Activated CD4-positive, alpha-beta T cell treated with anti-CD3 and anti-CD28 coated beads for 36 hours (primary cell): ENCODE results near the gene TMEM127. TPM values are rescaled to one million over a fixed set of nuclear protein-coding genes. Genes with fewer than 3 reads are reported as not detected.

Experiments used
- ATAC-seq: fragments of 200-7000 bp; cut with Tn5 transposase; one replicate; pipeline ENCODE4 v1.10.0; 2021; ENCODE audit warnings: mild to moderate bottlenecking, moderate library complexity
- CTCF ChIA-PET: fragments of 350-600 bp; sonication (Branson Sonifier 250); formaldehyde crosslinking; loops from one replicate; lab custom pipeline; 2021; ENCODE audit warnings: antibody characterized with exemption; lab: Charles Lee
- POLR2A ChIA-PET: fragments of 350-600 bp; sonication (Branson Sonifier 250); formaldehyde crosslinking; loops from one replicate; lab custom pipeline; 2021; ENCODE audit warnings: antibody characterized with exemption, inconsistent platforms; lab: Charles Lee
- DNase-seq: peaks from one replicate; pipeline ENCODE4 v3.0.0-alpha.2; 2020
- H3K27ac Mint-ChIP-seq: one replicate; pipeline ENCODE4 v1.8.0; 2021; ENCODE audit warnings: mixed read lengths
- H3K27me3 Mint-ChIP-seq: one replicate; pipeline ENCODE4 v1.8.0; 2021; ENCODE audit warnings: mixed read lengths
- H3K36me3 Mint-ChIP-seq: one replicate; pipeline ENCODE4 v1.8.0; 2021; ENCODE audit warnings: low read depth, mixed read lengths
- H3K4me1 Mint-ChIP-seq: one replicate; pipeline ENCODE4 v1.8.0; 2021; ENCODE audit warnings: mixed read lengths
- H3K4me3 Mint-ChIP-seq: one replicate; pipeline ENCODE4 v1.8.0; 2021; ENCODE audit warnings: mild to moderate bottlenecking, moderate library complexity, mixed read lengths
- H3K9me3 Mint-ChIP-seq: one replicate; pipeline ENCODE4 v1.8.0; 2021; ENCODE audit warnings: low read depth, mixed read lengths
- intact Hi-C, 2 experiments: fragments of 100-400 bp; cut with DNase I in 1 of 2; cut with micrococcal nuclease in 1 of 2; formaldehyde crosslinking; loops; one replicate each; pipeline versions ENCODE4 v1.14.2 to v1.15.1; 2022 to 2024; cut with DNase I, micrococcal nuclease
- total RNA-seq, 2 experiments: library from RNA; stranded (reverse); gene quantifications; one replicate each; pipeline ENCODE4 v1.2.3, GENCODE V29; 2021

The TMEM127 gene
- total RNA-seq, 2 experiments from 2014 or later: 16.6 to 17.9 TPM

GRCh38 chr2:96241900-96242611 lies 23.7 kb downstream of the TMEM127 start:
- H3K4me3 Mint-ChIP-seq: peak overlapping the region; percentile 13
- POLR2A ChIA-PET: interaction anchor here (0.7 to 1.1 kb wide), 2 partner anchors 14 to 25 kb away, joined by 3 to 4 read pairs; no protein-coding TSS in a partner anchor
- no peaks in the 10 kb centered on the region for H3K27me3 Mint-ChIP-seq
- peaks cover 45% of the 10 kb centered on the region for H3K4me1 Mint-ChIP-seq
- intact Hi-C loops: loop anchor here in 1 of 2 experiments (1.0 kb wide), 3 partner anchors 24 to 98 kb away; partner anchors contain the start of genes CIAO1 and STARD7
- ATAC-seq (peak; percentile 94), DNase-seq (peak; percentile 78)
- H3K27ac Mint-ChIP-seq: peak overlapping the region; percentile 91
- CTCF ChIA-PET: interaction anchor here (0.8 to 1.8 kb wide), 8 partner anchors 14 to 241 kb away, joined by 3 to 8 read pairs (median 4); partner anchors contain the start of gene STARD7
- H3K36me3 Mint-ChIP-seq: peaks cover 7% of the 10 kb centered on the region
- H3K9me3 Mint-ChIP-seq: no peaks in the 10 kb centered on the region

- Mint-ChIP-seq H3K27me3 (no peaks in the 10 kb centered on the region), H3K36me3 (peaks cover 7% of the 10 kb centered on the region), H3K4me1 (peaks cover 38% of the 10 kb centered on the region), H3K27ac (peak overlapping the region; percentile 91), H3K9me3 (no peaks in the 10 kb centered on the region), H3K4me3 (no peak overlapping the region)
- CTCF ChIA-PET: interaction anchor here (0.5 to 1.8 kb wide), 7 partner anchors 13 to 70 kb away, joined by 3 to 8 read pairs (median 4); partner anchors contain the start of gene STARD7
- intact Hi-C loops: no loop called here
- DNase-seq: no peak
- ATAC-seq: no peak
- POLR2A ChIA-PET: no interaction called here
Measured at GRCh38 chr2:96241227-96241626, 24.6 kb downstream of the TMEM127 start.

GRCh38 chr2:96240341-96241038 lies 25.3 kb downstream of the TMEM127 start:
- Mint-ChIP-seq H3K4me3 (no peak overlapping the region), H3K36me3 (peaks cover 6% of the 10 kb centered on the region), H3K27me3 (no peaks in the 10 kb centered on the region), H3K9me3 (no peaks in the 10 kb centered on the region), H3K27ac (peak overlapping the region; percentile 91), H3K4me1 (peaks cover 31% of the 10 kb centered on the region)
- ChIA-PET CTCF (interaction anchor here (0.9 to 1.4 kb wide), 2 partner anchors 38 to 80 kb away, joined by 3 read pairs; no protein-coding TSS in a partner anchor), POLR2A (no interaction called here)
- no peak for DNase-seq
- intact Hi-C loops: no loop called here
- ATAC-seq: no peak

- ATAC-seq: no peak
- intact Hi-C loops: no loop called here
- Mint-ChIP-seq H3K36me3 (peaks cover 6% of the 10 kb centered on the region), H3K27me3 (no peaks in the 10 kb centered on the region), H3K27ac (no peak overlapping the region), H3K4me3 (no peak overlapping the region), H3K9me3 (no peaks in the 10 kb centered on the region), H3K4me1 (peaks cover 27% of the 10 kb centered on the region)
- DNase-seq: no peak
- CTCF ChIA-PET: interaction anchor here (1.4 kb wide), 1 partner anchor 81 kb away, joined by 3 read pairs; no protein-coding TSS in a partner anchor
- POLR2A ChIA-PET: no interaction called here
Measured at GRCh38 chr2:96239745-96240264, 26.0 kb downstream of the TMEM127 start.

- ChIA-PET CTCF (interaction anchor here (0.8 kb wide), 1 partner anchor 122 kb away, joined by 3 read pairs; no protein-coding TSS in a partner anchor), POLR2A (interaction anchor here (0.7 kb wide), 1 partner anchor 71 kb away, joined by 3 read pairs; no protein-coding TSS in a partner anchor)
- intact Hi-C loops: no loop called here
- Mint-ChIP-seq H3K4me3 (no peak overlapping the region), H3K9me3 (no peaks in the 10 kb centered on the region), H3K27me3 (no peaks in the 10 kb centered on the region), H3K27ac (no peak overlapping the region), H3K4me1 (peaks cover 25% of the 10 kb centered on the region), H3K36me3 (peaks cover 6% of the 10 kb centered on the region)
- ATAC-seq (no peak), DNase-seq (no peak)
Measured at GRCh38 chr2:96239091-96239490, 26.7 kb downstream of the TMEM127 start.

- ChIA-PET POLR2A (no interaction called here), CTCF (no interaction called here)
- no peak overlapping the region for H3K4me3 Mint-ChIP-seq
- H3K9me3 Mint-ChIP-seq: no peaks in the 10 kb centered on the region
- ATAC-seq (no peak), DNase-seq (no peak)
- no peaks in the 10 kb centered on the region for H3K27me3 Mint-ChIP-seq
- H3K36me3 Mint-ChIP-seq: peaks cover 6% of the 10 kb centered on the region
- H3K4me1 Mint-ChIP-seq: peaks cover 24% of the 10 kb centered on the region
- no peak overlapping the region for H3K27ac Mint-ChIP-seq
- intact Hi-C loops: no loop called here
Measured at GRCh38 chr2:96238266-96238665, 27.5 kb downstream of the TMEM127 start.

- peaks cover 10% of the 10 kb centered on the region for H3K4me1 Mint-ChIP-seq
- ChIA-PET POLR2A (no interaction called here), CTCF (interaction anchor here (0.6 to 0.9 kb wide), 2 partner anchors 14 to 64 kb away, joined by 3 read pairs; no protein-coding TSS in a partner anchor)
- no peak overlapping the region for H3K4me3 Mint-ChIP-seq
- no peaks in the 10 kb centered on the region for H3K9me3 Mint-ChIP-seq
- ATAC-seq (no peak), DNase-seq (no peak)
- no peaks in the 10 kb centered on the region for H3K27me3 Mint-ChIP-seq
- no peaks in the 10 kb centered on the region for H3K36me3 Mint-ChIP-seq
- H3K27ac Mint-ChIP-seq: no peak overlapping the region
- intact Hi-C loops: loop anchor here in 1 of 2 experiments (2.0 kb wide), 1 partner anchor 20 kb away; no protein-coding TSS in a partner anchor
Measured at GRCh38 chr2:96236882-96237281, 28.9 kb downstream of the TMEM127 start.

GRCh38 chr2:96233880-96234316 lies 31.9 kb downstream of the TMEM127 start:
- Mint-ChIP-seq H3K4me3 (no peak overlapping the region), H3K9me3 (no peaks in the 10 kb centered on the region), H3K27ac (no peak overlapping the region), H3K27me3 (no peaks in the 10 kb centered on the region), H3K4me1 (no peaks in the 10 kb centered on the region), H3K36me3 (no peaks in the 10 kb centered on the region)
- no peak for DNase-seq
- intact Hi-C loops: no loop called here
- POLR2A ChIA-PET: no interaction called here
- CTCF ChIA-PET: interaction anchor here (0.8 to 1.0 kb wide), 2 partner anchors 11 to 60 kb away, joined by 3 to 5 read pairs; no protein-coding TSS in a partner anchor
- no peak for ATAC-seq

GRCh38 chr2:96233436-96233835 lies 32.4 kb downstream of the TMEM127 start:
- ATAC-seq: no peak

GRCh38 chr2:96231316-96231715 lies 34.5 kb downstream of the TMEM127 start:
- Mint-ChIP-seq H3K27ac (no peak overlapping the region), H3K9me3 (no peaks in the 10 kb centered on the region), H3K36me3 (no peaks in the 10 kb centered on the region), H3K4me3 (no peak overlapping the region), H3K27me3 (no peaks in the 10 kb centered on the region), H3K4me1 (no peaks in the 10 kb centered on the region)
- intact Hi-C loops: no loop called here
- CTCF ChIA-PET: interaction anchor here (0.6 kb wide), 1 partner anchor 144 kb away, joined by 3 read pairs; no protein-coding TSS in a partner anchor
- POLR2A ChIA-PET: no interaction called here
- DNase-seq: no peak
- ATAC-seq: no peak

More at GRCh38 chr2:96233436-96233835, 32.4 kb downstream of the TMEM127 start:
- Mint-ChIP-seq H3K27ac (no peak overlapping the region), H3K9me3 (no peaks in the 10 kb centered on the region), H3K4me3 (no peak overlapping the region), H3K27me3 (no peaks in the 10 kb centered on the region), H3K36me3 (no peaks in the 10 kb centered on the region), H3K4me1 (no peaks in the 10 kb centered on the region)
- ChIA-PET CTCF (interaction anchor here (0.7 to 1.3 kb wide), 4 partner anchors 24 to 117 kb away, joined by 3 to 5 read pairs (median 4); no protein-coding TSS in a partner anchor), POLR2A (no interaction called here)
- DNase-seq: no peak
- intact Hi-C loops: no loop called here

GRCh38 chr2:96225016-96225533 lies 40.7 kb downstream of the TMEM127 start:
- no peaks in the 10 kb centered on the region for H3K27me3 Mint-ChIP-seq
- peaks cover 8% of the 10 kb centered on the region for H3K4me1 Mint-ChIP-seq
- H3K36me3 Mint-ChIP-seq: no peaks in the 10 kb centered on the region
- DNase-seq (no peak), ATAC-seq (peak; percentile 36)
- intact Hi-C loops: no loop called here
- H3K4me3 Mint-ChIP-seq: no peak overlapping the region
- ChIA-PET POLR2A (no interaction called here), CTCF (no interaction called here)
- H3K27ac Mint-ChIP-seq: peak overlapping the region; percentile 10
- H3K9me3 Mint-ChIP-seq: no peaks in the 10 kb centered on the region
